Smooth muscle cell (in vitro differentiated cells): Measurements from ENCODE around the gene GPAM. TPM values are rescaled to one million over a fixed set of nuclear protein-coding genes. Genes with fewer than 3 reads are reported as not detected.

Source experiments
- DNase-seq: peaks from one replicate; lab custom pipeline; 2025; ENCODE audit not compliant: unreplicated experiment; lab: John Stamatoyannopoulos, UW
- H2AFZ ChIP-seq: fragments of 200-600 bp; sonication (generic); 2 replicates; pipeline ENCODE4 v1.6.0; 2016; ENCODE audit warnings: antibody characterized with exemption, low read depth, mild to moderate bottlenecking
- H3F3A ChIP-seq: fragments of 200-600 bp; sonication (generic); 2 replicates; pipeline ENCODE4 v1.6.0; 2017; ENCODE audit warnings: antibody characterized with exemption, low read depth
- H3K27ac ChIP-seq: fragments of 200-600 bp; sonication (generic); 2 replicates; pipeline ENCODE4 v1.5.1; 2016; ENCODE audit warnings: low read depth, mild to moderate bottlenecking
- H3K27me3 ChIP-seq: fragments of 200-600 bp; sonication (generic); 2 replicates; pipeline ENCODE4 v1.6.1; 2016; ENCODE audit warnings: low read depth, mild to moderate bottlenecking
- H3K36me3 ChIP-seq: fragments of 200-600 bp; sonication (generic); 2 replicates; pipeline ENCODE4 v1.5.1; 2016; ENCODE audit warnings: low read depth
- H3K4me1 ChIP-seq: fragments of 200-600 bp; sonication (generic); 2 replicates; pipeline ENCODE4 v1.5.1; 2016; ENCODE audit warnings: low read depth
- H3K4me2 ChIP-seq: fragments of 200-600 bp; sonication (generic); 2 replicates; pipeline ENCODE4 v1.6.0; 2016; ENCODE audit warnings: mild to moderate bottlenecking
- H3K4me3 ChIP-seq: fragments of 200-600 bp; sonication (generic); 2 replicates; pipeline ENCODE4 v1.5.1; 2016; ENCODE audit warnings: mild to moderate bottlenecking
- H3K79me2 ChIP-seq: fragments of 200-600 bp; sonication (generic); 2 replicates; pipeline ENCODE4 v1.6.0; 2016; ENCODE audit warnings: low read depth, mild to moderate bottlenecking
- H3K9ac ChIP-seq: fragments of 200-600 bp; sonication (generic); 2 replicates; pipeline ENCODE4 v1.6.0; 2016; ENCODE audit warnings: low read depth
- H3K9me3 ChIP-seq: fragments of 200-600 bp; sonication (generic); replicated peaks from 2 replicates; pipeline ENCODE4 v1.5.1; 2016; ENCODE audit warnings: low read depth
- H4K20me1 ChIP-seq: fragments of 200-600 bp; sonication (generic); 2 replicates; pipeline ENCODE4 v1.6.0; 2016; ENCODE audit warnings: low read depth
- CTCF ChIP-seq: fragments of 200-600 bp; sonication (generic); IDR thresholded peaks from 2 replicates; pipeline ENCODE4 v1.5.1; 2017; ENCODE audit warnings: borderline replicate concordance, mild to moderate bottlenecking, antibody characterized with exemption; ENCODE audit not compliant: insufficient read depth, poor library complexity, severe bottlenecking
- WGBS: methylation state at CpG from one replicate; pipeline ENCODE4 v1.1.7; 2016; ENCODE audit warnings: low lambda C conversion rate; 5-methylcytosine and 5-hydroxymethylcytosine counted together
- polyA plus RNA-seq: library from polyadenylated mRNA; unstranded; fragments of >200 nt; fragmentation: Nextera tagmentation; extraction: Ambion mirVana; gene quantifications from 2 replicates; pipeline ENCODE4 v1.2.1, GENCODE V29; 2016
- total RNA-seq: library from RNA; depleted of rRNA; stranded (reverse); fragments of >200 nt; gene quantifications from 2 replicates; pipeline ENCODE4 v1.2.3, GENCODE V29; 2014

GPAM gene
- total and polyA plus RNA-seq, 2 experiments from 2014 or later: 5.1 to 11.7 TPM

GRCh38 chr10:112145263-112145662 lies 38.3 kb downstream of the GPAM start:
- Histone ChIP-seq H3F3A (no peaks in the 10 kb centered on the region), H3K27ac (no peak overlapping the region), H3K36me3 (no peaks in the 10 kb centered on the region), H3K4me1 (no peaks in the 10 kb centered on the region), H3K79me2 (no peaks in the 10 kb centered on the region), H4K20me1 (no peaks in the 10 kb centered on the region), H3K4me2 (no peak overlapping the region), H2AFZ (no peak overlapping the region), H3K9me3 (no peaks in the 10 kb centered on the region), H3K27me3 (no peaks in the 10 kb centered on the region), H3K4me3 (no peak overlapping the region), H3K9ac (no peak overlapping the region)
- TF ChIP-seq CTCF: no peak
- no peak for DNase-seq
- WGBS: 95% methylated on average over 5 of the region's 5 CpGs

GRCh38 chr10:112143420-112143819 lies 40.1 kb downstream of the GPAM start:
- H3K79me2 ChIP-seq: no peaks in the 10 kb centered on the region
- H3F3A ChIP-seq: no peaks in the 10 kb centered on the region
- H2AFZ ChIP-seq: no peak overlapping the region
- no peak overlapping the region for H3K27ac ChIP-seq
- no peak overlapping the region for H3K9ac ChIP-seq
- no peaks in the 10 kb centered on the region for H3K9me3 ChIP-seq
- WGBS: 91% methylated on average over 4 of the region's 4 CpGs
- DNase-seq: no peak
- H3K36me3 ChIP-seq: no peaks in the 10 kb centered on the region
- no peak overlapping the region for H3K4me2 ChIP-seq
- TF ChIP-seq CTCF: no peak
- no peaks in the 10 kb centered on the region for H3K4me1 ChIP-seq
- H4K20me1 ChIP-seq: no peaks in the 10 kb centered on the region
- H3K4me3 ChIP-seq: no peak overlapping the region
- no peaks in the 10 kb centered on the region for H3K27me3 ChIP-seq

GRCh38 chr10:112141292-112141691 lies 42.3 kb downstream of the GPAM start:
- Histone ChIP-seq H3K9me3 (no peaks in the 10 kb centered on the region), H3K36me3 (no peaks in the 10 kb centered on the region), H3F3A (no peaks in the 10 kb centered on the region), H3K27ac (no peak overlapping the region), H3K4me2 (no peak overlapping the region), H3K27me3 (no peaks in the 10 kb centered on the region), H3K79me2 (no peaks in the 10 kb centered on the region), H2AFZ (no peak overlapping the region), H3K4me3 (no peak overlapping the region), H3K9ac (no peak overlapping the region), H3K4me1 (no peaks in the 10 kb centered on the region), H4K20me1 (no peaks in the 10 kb centered on the region)
- no peak for TF ChIP-seq CTCF
- 84% methylated on average over 5 of the region's 5 CpGs for WGBS
- no peak for DNase-seq

GRCh38 chr10:112140110-112140970 lies 43.2 kb downstream of the GPAM start:
- Histone ChIP-seq H3K4me2 (no peak overlapping the region), H3K4me3 (no peak overlapping the region), H2AFZ (no peak overlapping the region), H3K9ac (no peak overlapping the region), H3K27ac (no peak overlapping the region), H3K79me2 (no peaks in the 10 kb centered on the region), H4K20me1 (no peaks in the 10 kb centered on the region), H3F3A (no peaks in the 10 kb centered on the region), H3K36me3 (no peaks in the 10 kb centered on the region), H3K27me3 (no peaks in the 10 kb centered on the region), H3K4me1 (no peaks in the 10 kb centered on the region), H3K9me3 (no peaks in the 10 kb centered on the region)
- 29% methylated on average over 11 of the region's 11 CpGs for WGBS
- DNase-seq: peak; percentile 24
- TF ChIP-seq CTCF: peak; percentile 86
